ENCODE data around the gene CCNY.

DNA sequence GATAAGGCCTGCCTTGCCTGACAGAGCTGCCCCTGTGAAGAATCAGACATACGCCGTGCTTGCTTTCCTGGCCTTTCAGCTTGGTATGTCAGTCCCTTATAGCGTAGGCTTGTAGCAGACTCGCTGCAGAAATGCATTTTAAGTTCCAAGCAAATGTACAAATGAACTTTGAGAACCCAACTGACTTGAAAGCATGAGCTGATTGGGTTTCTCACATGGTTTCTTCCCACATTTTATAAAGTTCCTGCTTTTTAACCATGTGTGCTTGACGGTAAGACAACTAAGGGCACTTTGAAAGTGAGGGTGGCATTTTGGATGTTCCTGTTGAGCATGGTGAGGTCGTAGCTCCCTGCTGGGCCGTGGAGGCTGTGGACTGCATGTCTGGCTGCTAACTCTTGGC lies 62.6 kb downstream of the CCNY start:
- no peak for TF ChIP-seq EZH2 (IDR thresholded peaks at IDR 0.05; ENCODE audit: borderline replicate concordance)
- TF ChIP-seq, protein P1, sequence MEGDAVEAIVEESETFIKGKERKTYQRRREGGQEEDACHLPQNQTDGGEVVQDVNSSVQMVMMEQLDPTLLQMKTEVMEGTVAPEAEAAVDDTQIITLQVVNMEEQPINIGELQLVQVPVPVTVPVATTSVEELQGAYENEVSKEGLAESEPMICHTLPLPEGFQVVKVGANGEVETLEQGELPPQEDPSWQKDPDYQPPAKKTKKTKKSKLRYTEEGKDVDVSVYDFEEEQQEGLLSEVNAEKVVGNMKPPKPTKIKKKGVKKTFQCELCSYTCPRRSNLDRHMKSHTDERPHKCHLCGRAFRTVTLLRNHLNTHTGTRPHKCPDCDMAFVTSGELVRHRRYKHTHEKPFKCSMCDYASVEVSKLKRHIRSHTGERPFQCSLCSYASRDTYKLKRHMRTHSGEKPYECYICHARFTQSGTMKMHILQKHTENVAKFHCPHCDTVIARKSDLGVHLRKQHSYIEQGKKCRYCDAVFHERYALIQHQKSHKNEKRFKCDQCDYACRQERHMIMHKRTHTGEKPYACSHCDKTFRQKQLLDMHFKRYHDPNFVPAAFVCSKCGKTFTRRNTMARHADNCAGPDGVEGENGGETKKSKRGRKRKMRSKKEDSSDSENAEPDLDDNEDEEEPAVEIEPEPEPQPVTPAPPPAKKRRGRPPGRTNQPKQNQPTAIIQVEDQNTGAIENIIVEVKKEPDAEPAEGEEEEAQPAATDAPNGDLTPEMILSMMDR (IDR thresholded peaks at IDR 0.05; ENCODE audit: poor library complexity): no peak

All from hepatocyte (in vitro differentiated cells).